Left lobe of liver (tissue), 2 donors: ENCODE data around the gene ACTG2. TPM values are rescaled to one million over a fixed set of nuclear protein-coding genes. Genes with fewer than 3 reads are reported as not detected.
"Not testable (repeated sequence)": the region's sequence is repeated elsewhere in the genome, so short reads cannot be mapped to it uniquely, and the experiment has no call there.

Source experiments
- ATAC-seq: fragments of 200-7000 bp; cut with Tn5 transposase; one replicate; pipeline ENCODE4 v1.9.1; 2020; ENCODE audit warnings: mild to moderate bottlenecking, moderate library complexity
- DNase-seq: peaks from one replicate; pipeline ENCODE4 v3.0.0-alpha.2; 2020; ENCODE audit warnings: low spot score
- total RNA-seq: library from RNA; stranded (reverse); gene quantifications from one replicate; pipeline ENCODE4 v1.2.1, GENCODE V29; 2021
- donor health status: DM: no; HTN: no; CAD: no; lungs with moderate emphysema.
- donor health status: DM: no; HTN: yes; CAD: no.

Gene ACTG2
- total RNA-seq, 1 donor from 2014 or later, result 2.8 TPM

- no peak for ATAC-seq
- no peak for DNase-seq
Observed at GRCh38 chr2:73891276-73891901, 1.4 kb upstream of the ACTG2 start.

- no peak for ATAC-seq
- no peak for DNase-seq
Observed at GRCh38 chr2:73893764-73894474, 1.1 kb downstream of the ACTG2 start.

GRCh38 chr2:73894475-73894850 lies 1.7 kb downstream of the ACTG2 start:
- DNase-seq (no peak), ATAC-seq (no peak)

GRCh38 chr2:73894877-73895276 lies 2.1 kb downstream of the ACTG2 start:
- DNase-seq (no peak), ATAC-seq (no peak)

GRCh38 chr2:73895473-73895872 lies 2.7 kb downstream of the ACTG2 start:
- ATAC-seq (no peak), DNase-seq (no peak)

GRCh38 chr2:73896362-73897239 lies 3.8 kb downstream of the ACTG2 start:
- DNase-seq, result no peak
- ATAC-seq, result peak; percentile 10

GRCh38 chr2:73897240-73897583 lies 4.4 kb downstream of the ACTG2 start:
- ATAC-seq (no peak), DNase-seq (no peak)

- no peak for DNase-seq
- no peak for ATAC-seq
Observed at GRCh38 chr2:73897934-73898333, 5.1 kb downstream of the ACTG2 start.

- no peak for ATAC-seq
Observed at GRCh38 chr2:73899801-73900336, 7.1 kb downstream of the ACTG2 start.

GRCh38 chr2:73901143-73901542 lies 8.3 kb downstream of the ACTG2 start:
- ATAC-seq (no peak), DNase-seq (no peak)

More at GRCh38 chr2:73899801-73900336, 7.1 kb downstream of the ACTG2 start:
- DNase-seq, result no peak

- no peak for ATAC-seq
- no peak for DNase-seq
Observed at GRCh38 chr2:73902284-73902683, 9.5 kb downstream of the ACTG2 start.

GRCh38 chr2:73903313-73903712 lies 10.5 kb downstream of the ACTG2 start:
- DNase-seq (no peak), ATAC-seq (no peak)

- ATAC-seq, DNase-seq: not testable (repeated sequence)
Observed at GRCh38 chr2:73903949-73904613, 11.3 kb downstream of the ACTG2 start.

- no peak for DNase-seq
- ATAC-seq, result no peak
Observed at GRCh38 chr2:73904952-73905351, 12.1 kb downstream of the ACTG2 start.

- ATAC-seq, result no peak
Observed at GRCh38 chr2:73906847-73907505, 14.2 kb downstream of the ACTG2 start.

GRCh38 chr2:73907840-73908452 lies 15.1 kb downstream of the ACTG2 start:
- no peak for ATAC-seq
- no peak for DNase-seq

More at GRCh38 chr2:73906847-73907505, 14.2 kb downstream of the ACTG2 start:
- no peak for DNase-seq

GRCh38 chr2:73908689-73909652 lies 16.2 kb downstream of the ACTG2 start:
- ATAC-seq, result no peak
- no peak for DNase-seq

GRCh38 chr2:73910873-73911547 lies 18.2 kb downstream of the ACTG2 start:
- DNase-seq (no peak), ATAC-seq (no peak)
